ENCODE data around the gene CDH23.

Gene CDH23

GRCh38 chr10:71462062-71462935 lies 65.6 kb downstream of the CDH23 start:
- no peak for DNase-seq (ENCODE audit: extremely low read depth in 1 of 2, low read depth in 1 of 2)

DNA sequence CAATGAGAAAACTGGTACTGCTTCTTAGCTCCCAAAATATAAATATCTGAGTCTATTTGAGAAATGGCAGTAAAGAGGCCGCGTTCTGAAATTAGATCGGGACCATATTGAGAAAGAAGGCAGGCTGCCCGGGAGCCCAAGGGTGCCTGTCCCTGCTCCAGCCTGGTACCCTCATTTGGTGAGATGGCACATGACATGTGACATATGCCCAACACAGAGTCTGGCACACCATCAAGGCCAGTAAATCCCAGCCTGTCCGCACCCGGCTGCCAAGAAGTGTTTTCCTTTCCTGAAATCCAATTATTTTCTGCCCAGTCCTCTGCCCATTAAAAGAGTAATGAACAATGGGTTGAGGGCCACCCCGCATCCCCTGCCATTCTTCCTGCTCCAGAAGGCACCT lies 66.4 kb downstream of the CDH23 start:
- no peak for DNase-seq (ENCODE audit: extremely low read depth in 1 of 2, low read depth in 1 of 2)

DNA sequence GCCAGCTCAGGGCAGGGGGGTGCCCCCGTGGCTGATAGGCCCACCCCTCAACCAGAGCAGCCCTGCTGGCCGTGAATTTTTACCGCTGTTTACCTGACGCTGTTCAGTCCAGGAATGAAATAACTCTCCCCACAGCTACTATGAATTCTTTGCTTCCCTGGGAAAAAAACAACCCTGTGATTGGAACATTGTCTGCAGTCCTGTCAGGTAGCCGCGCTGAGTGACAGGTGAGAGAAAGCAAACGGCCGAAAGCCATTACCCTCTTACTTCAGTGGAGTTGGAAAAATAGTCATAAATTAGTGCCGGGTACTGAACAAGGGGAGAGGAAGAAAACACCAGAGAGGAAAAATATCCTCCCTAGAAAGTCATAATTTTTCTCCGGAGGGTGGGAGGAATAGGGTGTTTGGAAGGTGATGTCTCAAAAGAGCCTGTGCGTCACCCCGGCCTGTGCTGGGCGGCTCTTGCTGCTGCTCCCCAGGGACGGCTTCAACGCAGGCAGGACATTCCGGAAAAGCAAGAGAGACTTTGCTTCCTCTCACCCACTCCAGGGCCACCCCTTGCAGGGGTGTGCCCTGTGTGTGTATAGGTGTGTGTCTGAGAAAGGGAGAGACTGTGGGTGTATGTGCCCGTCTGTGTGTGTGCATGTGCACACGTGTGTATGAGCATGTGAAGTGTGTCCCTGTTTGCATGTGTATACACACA lies 69.0 kb downstream of the CDH23 start:
- no peak for DNase-seq (ENCODE audit: extremely low read depth in 1 of 2, low read depth in 1 of 2)

- no peak for DNase-seq (ENCODE audit: extremely low read depth in 1 of 2, low read depth in 1 of 2)
Measured at GRCh38 chr10:71466330-71466729, 69.6 kb downstream of the CDH23 start.

- DNase-seq (ENCODE audit: extremely low read depth in 1 of 2, low read depth in 1 of 2): no peak
Measured at GRCh38 chr10:71467161-71467560, 70.4 kb downstream of the CDH23 start.

- no peak for DNase-seq (ENCODE audit: extremely low read depth in 1 of 2, low read depth in 1 of 2)
Measured at GRCh38 chr10:71467569-71468362, 71.0 kb downstream of the CDH23 start.

- no peak for DNase-seq (ENCODE audit: extremely low read depth in 1 of 2, low read depth in 1 of 2)
Measured at GRCh38 chr10:71468363-71469094, 71.8 kb downstream of the CDH23 start.

GRCh38 chr10:71471006-71471405 lies 74.3 kb downstream of the CDH23 start:
- no peak for DNase-seq (ENCODE audit: extremely low read depth in 1 of 2, low read depth in 1 of 2)

DNA sequence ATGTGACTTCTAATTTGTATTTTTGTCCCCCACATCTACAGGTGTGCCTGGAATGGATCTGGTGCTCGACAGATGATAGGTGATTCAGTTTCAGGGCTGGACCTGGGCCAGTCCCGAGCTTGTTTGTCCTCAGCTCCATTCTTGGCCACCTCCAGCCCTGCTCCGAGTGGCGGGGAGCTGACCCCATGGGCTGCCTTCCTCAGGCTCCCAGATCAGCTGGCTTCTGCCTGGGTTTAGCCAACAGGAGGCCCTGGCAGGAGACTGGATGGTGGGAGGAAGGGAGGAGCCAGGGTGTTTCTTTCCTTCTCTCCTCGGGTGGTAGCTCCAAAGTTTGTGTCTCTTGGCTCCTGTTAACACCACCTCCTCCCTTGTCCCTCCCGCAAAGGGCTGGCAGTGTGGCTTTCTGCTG lies 75.2 kb downstream of the CDH23 start:
- no peak for DNase-seq (ENCODE audit: extremely low read depth in 1 of 2, low read depth in 1 of 2)

- DNase-seq (ENCODE audit: extremely low read depth in 1 of 2, low read depth in 1 of 2): no peak
Measured at GRCh38 chr10:71472466-71472865, 75.7 kb downstream of the CDH23 start.

DNA sequence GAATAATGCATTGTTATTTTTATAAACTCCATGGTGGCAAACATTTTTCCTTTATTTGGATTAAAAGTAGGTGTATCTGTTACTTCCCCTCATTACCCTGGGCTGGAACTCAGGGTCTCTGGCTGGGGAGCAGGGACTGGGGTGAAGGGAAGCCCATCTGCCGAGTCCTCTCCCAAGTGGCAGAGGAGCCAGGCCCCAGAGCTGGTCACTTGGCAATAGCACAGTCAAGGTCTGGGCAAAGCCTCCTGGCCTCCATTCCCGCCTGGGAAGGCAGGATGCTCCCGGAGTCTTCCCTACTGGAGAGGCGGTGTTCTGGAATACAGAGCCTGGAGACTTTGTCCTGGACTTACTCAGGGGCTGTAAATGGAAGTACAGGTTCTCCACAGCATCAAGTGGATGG lies 76.2 kb downstream of the CDH23 start:
- no peak for DNase-seq (ENCODE audit: extremely low read depth in 1 of 2, low read depth in 1 of 2)

- DNase-seq (ENCODE audit: extremely low read depth in 1 of 2, low read depth in 1 of 2): no peak
Measured at GRCh38 chr10:71473671-71474599, 77.2 kb downstream of the CDH23 start.

DNA sequence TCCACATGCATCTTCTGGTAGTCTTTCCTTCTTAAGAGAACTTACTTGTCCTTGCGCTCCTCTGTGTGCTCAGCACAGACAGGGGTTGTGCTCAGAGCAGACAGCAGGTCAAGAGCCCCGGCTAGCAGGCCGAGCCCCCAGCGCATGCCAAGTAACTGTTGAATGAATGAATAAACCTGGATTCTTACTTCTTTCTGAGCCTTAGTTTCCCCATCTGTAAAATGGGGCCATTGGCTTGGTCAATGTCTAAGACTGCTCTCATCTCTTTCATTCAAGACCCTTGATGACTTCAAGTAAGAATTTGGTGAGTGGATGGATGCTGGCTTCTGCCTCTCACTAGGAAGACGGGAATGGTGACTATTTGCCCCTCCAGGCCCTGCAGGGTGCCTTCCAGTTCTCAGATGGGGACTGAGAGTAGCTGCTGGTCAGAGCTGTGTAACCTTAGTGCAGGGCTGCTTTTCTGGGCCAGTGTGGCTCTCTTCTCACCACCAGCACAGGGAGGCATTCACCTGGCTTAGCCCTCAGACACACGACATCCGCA lies 78.1 kb downstream of the CDH23 start:
- DNase-seq (ENCODE audit: extremely low read depth in 1 of 2, low read depth in 1 of 2): no peak

GRCh38 chr10:71475243-71475871 lies 78.6 kb downstream of the CDH23 start:
- DNase-seq (ENCODE audit: extremely low read depth in 1 of 2, low read depth in 1 of 2): no peak

GRCh38 chr10:71476228-71477011 lies 79.7 kb downstream of the CDH23 start:
- no peak for DNase-seq (ENCODE audit: extremely low read depth in 1 of 2, low read depth in 1 of 2)

GRCh38 chr10:71478173-71478572 lies 81.5 kb downstream of the CDH23 start:
- no peak for DNase-seq (ENCODE audit: extremely low read depth in 1 of 2, low read depth in 1 of 2)

- DNase-seq (ENCODE audit: extremely low read depth in 1 of 2, low read depth in 1 of 2): no peak
Measured at GRCh38 chr10:71478813-71479365, 82.2 kb downstream of the CDH23 start.

GRCh38 chr10:71479831-71480230 lies 83.1 kb downstream of the CDH23 start:
- no peak for DNase-seq (ENCODE audit: extremely low read depth in 1 of 2, low read depth in 1 of 2)

All from activated CD8-positive, alpha-beta memory T cell treated with anti-CD3 and anti-CD28 coated beads for 1 hour (primary cell).